H9 (cell line): ENCODE results near the gene CRB3. TPM values are rescaled to one million over a fixed set of nuclear protein-coding genes. Genes with fewer than 3 reads are reported as not detected.

Experiments
- DNase-seq: peaks from one replicate; pipeline ENCODE4 v3.0.0-alpha.2; 2017
- H2AFZ ChIP-seq: one replicate; pipeline ENCODE4 v1.6.1; 2013; ENCODE audit warnings: mild to moderate bottlenecking, low read length, control low read depth, moderate library complexity
- H2AK5ac ChIP-seq: 2 replicates; pipeline ENCODE4 v1.6.1; 2013; ENCODE audit warnings: low read length, control low read depth, mixed read lengths; ENCODE audit not compliant: insufficient read length
- H2BK120ac ChIP-seq: one replicate; pipeline ENCODE4 v1.6.1; 2013; ENCODE audit warnings: low read depth, mild to moderate bottlenecking, low read length, control low read depth, inconsistent platforms; ENCODE audit not compliant: poor library complexity, severe bottlenecking
- H2BK12ac ChIP-seq: 2 replicates; pipeline ENCODE4 v1.6.1; 2013; ENCODE audit warnings: low read length, control low read depth, mixed read lengths, low read depth; ENCODE audit not compliant: insufficient read length
- H2BK15ac ChIP-seq: 2 replicates; pipeline ENCODE4 v1.6.1; 2013; ENCODE audit warnings: low read depth, low read length, control low read depth
- H2BK20ac ChIP-seq: one replicate; pipeline ENCODE4 v1.6.1; 2013; ENCODE audit warnings: low read depth, mild to moderate bottlenecking, low read length, control low read depth, inconsistent platforms; ENCODE audit not compliant: poor library complexity, severe bottlenecking
- H2BK5ac ChIP-seq: 2 replicates; pipeline ENCODE4 v1.6.1; 2013; ENCODE audit warnings: low read length, control low read depth, mixed read lengths; ENCODE audit not compliant: insufficient read length
- H3K14ac ChIP-seq: 2 replicates; pipeline ENCODE4 v1.6.1; 2013; ENCODE audit warnings: low read length, control low read depth; ENCODE audit not compliant: insufficient read depth
- H3K18ac ChIP-seq: 2 replicates; pipeline ENCODE4 v1.6.1; 2013; ENCODE audit warnings: low read depth, mild to moderate bottlenecking, mixed read lengths, low read length, control low read depth; ENCODE audit not compliant: insufficient read length
- H3K23ac ChIP-seq: 2 replicates; pipeline ENCODE4 v1.6.1; 2013; ENCODE audit warnings: low read length, control low read depth, mixed read lengths, low read depth; ENCODE audit not compliant: insufficient read length
- H3K23me2 ChIP-seq: 2 replicates; pipeline ENCODE4 v1.6.1; 2013; ENCODE audit warnings: low read depth, mild to moderate bottlenecking, mixed read lengths, low read length, control low read depth; ENCODE audit not compliant: insufficient read length, poor library complexity, severe bottlenecking
- H3K27ac ChIP-seq: 2 replicates; pipeline ENCODE4 v1.5.1; 2013; ENCODE audit warnings: low read length, control low read depth, mixed read lengths, low read depth; ENCODE audit not compliant: insufficient read length
- H3K27me3 ChIP-seq: 2 replicates; pipeline ENCODE4 v1.6.1; 2013; ENCODE audit warnings: low read length, control low read depth, inconsistent platforms; ENCODE audit not compliant: insufficient read depth
- H3K4ac ChIP-seq: 2 replicates; pipeline ENCODE4 v1.6.1; 2013; ENCODE audit warnings: low read depth, mild to moderate bottlenecking, control low read depth, inconsistent platforms, low read length, moderate library complexity
- H3K4me1 ChIP-seq: 2 replicates; pipeline ENCODE4 v1.6.1; 2013; ENCODE audit warnings: low read length, control low read depth, inconsistent platforms; ENCODE audit not compliant: insufficient read depth
- H3K4me2 ChIP-seq: 2 replicates; pipeline ENCODE4 v1.6.1; 2013; ENCODE audit warnings: low read length, control low read depth, mixed read lengths; ENCODE audit not compliant: insufficient read length, insufficient read depth
- H3K56ac ChIP-seq: 2 replicates; pipeline ENCODE4 v1.6.1; 2013; ENCODE audit warnings: low read depth, mild to moderate bottlenecking, mixed read lengths, low read length, control low read depth; ENCODE audit not compliant: insufficient read length
- H3K79me1 ChIP-seq: 2 replicates; pipeline ENCODE4 v1.6.1; 2013; ENCODE audit warnings: low read depth, mild to moderate bottlenecking, moderate library complexity, low read length, control low read depth, inconsistent platforms; ENCODE audit not compliant: insufficient read depth, poor library complexity, severe bottlenecking
- H3K79me2 ChIP-seq: 2 replicates; pipeline ENCODE4 v1.6.1; 2013; ENCODE audit warnings: low read length, control low read depth, inconsistent platforms; ENCODE audit not compliant: insufficient read depth
- H3K9ac ChIP-seq: 2 replicates; pipeline ENCODE4 v1.6.1; 2013; ENCODE audit warnings: low read length, control low read depth, mixed read lengths; ENCODE audit not compliant: insufficient read length; ENCODE audit errors: extremely low read depth
- H3K9me3 ChIP-seq: one replicate; pipeline ENCODE4 v1.6.1; 2013; ENCODE audit warnings: low read depth, low read length, inconsistent platforms; ENCODE audit not compliant: control insufficient read depth
- H3T11ph ChIP-seq: one replicate; pipeline ENCODE4 v1.6.1; 2013; ENCODE audit warnings: mild to moderate bottlenecking, low read length, control low read depth, inconsistent platforms
- H4K20me1 ChIP-seq: one replicate; pipeline ENCODE4 v1.6.1; 2013; ENCODE audit not compliant: control insufficient read depth, insufficient read length, insufficient read depth
- H4K5ac ChIP-seq: 2 replicates; pipeline ENCODE4 v1.6.1; 2013; ENCODE audit warnings: low read depth, mild to moderate bottlenecking, mixed read lengths, low read length, control low read depth; ENCODE audit not compliant: insufficient read length
- H4K8ac ChIP-seq: replicated peaks from 2 replicates; pipeline ENCODE4 v1.6.1; 2013; ENCODE audit warnings: low read length, control low read depth, mixed read lengths, low read depth; ENCODE audit not compliant: insufficient read length
- H4K91ac ChIP-seq: 2 replicates; pipeline ENCODE4 v1.6.1; 2013; ENCODE audit warnings: low read depth, mild to moderate bottlenecking, moderate library complexity, mixed read lengths, low read length, control low read depth; ENCODE audit not compliant: insufficient read length
- H3K27ac Mint-ChIP-seq, 3 experiments: 2 replicates in 2 of 3; 3 replicates in 1 of 3; pipeline ENCODE4 v1.8.0; 2020 to 2021; ENCODE audit warnings: mixed read lengths in 3 of 3, mild to moderate bottlenecking in 1 of 3, moderate library complexity in 1 of 3
- H3K27me3 Mint-ChIP-seq: 2 replicates; pipeline ENCODE4 v1.8.0; 2021; ENCODE audit warnings: low read depth, mild to moderate bottlenecking, moderate library complexity, mixed read lengths
- H3K36me3 Mint-ChIP-seq, 3 experiments: 2 replicates in 2 of 3; 3 replicates in 1 of 3; pipeline ENCODE4 v1.8.0; 2020 to 2021; ENCODE audit warnings: low read depth in 3 of 3, mixed read lengths in 3 of 3; ENCODE audit not compliant: insufficient read depth in 1 of 3
- H3K4me1 Mint-ChIP-seq, 2 experiments: 2 replicates each; pipeline ENCODE4 v1.8.0; 2020; ENCODE audit warnings: mixed read lengths in 2 of 2
- H3K4me3 Mint-ChIP-seq, 2 experiments: 2 replicates in 1 of 2; 3 replicates in 1 of 2; pipeline ENCODE4 v1.8.0; 2020 to 2021; ENCODE audit warnings: mild to moderate bottlenecking in 2 of 2, mixed read lengths in 2 of 2, moderate library complexity in 1 of 2
- H3K9me3 Mint-ChIP-seq, 2 experiments: 2 replicates in 1 of 2; 3 replicates in 1 of 2; pipeline ENCODE4 v1.8.0; 2020; ENCODE audit warnings: mild to moderate bottlenecking in 2 of 2, mixed read lengths in 2 of 2, moderate library complexity in 1 of 2
- WGBS: extraction: QIAGEN DNeasy Blood & Tissue Kit; methylation state at CpG from one replicate; pipeline ENCODE4 v1.1.7; 2013; ENCODE audit warnings: missing lambda C conversion rate, low lambda C conversion rate, mixed read lengths; ENCODE audit not compliant: insufficient read length; ENCODE audit errors: extremely low coverage; 5-methylcytosine and 5-hydroxymethylcytosine counted together
- total RNA-seq: library from RNA; stranded (reverse); gene quantifications from 2 replicates; pipeline ENCODE4 v1.2.1, GENCODE V29; 2021
- TF ChIP-seq, protein P1 (sequence below): fragments of 200-600 bp; sonication (generic); conservative IDR thresholded peaks from 3 replicates; pipeline ENCODE4 v1.8.0; 2021; ENCODE audit warnings: antibody characterized with exemption, mild to moderate bottlenecking

The CRB3 gene
- total RNA-seq, 1 experiment from 2014 or later = 32.1 TPM

DNA sequence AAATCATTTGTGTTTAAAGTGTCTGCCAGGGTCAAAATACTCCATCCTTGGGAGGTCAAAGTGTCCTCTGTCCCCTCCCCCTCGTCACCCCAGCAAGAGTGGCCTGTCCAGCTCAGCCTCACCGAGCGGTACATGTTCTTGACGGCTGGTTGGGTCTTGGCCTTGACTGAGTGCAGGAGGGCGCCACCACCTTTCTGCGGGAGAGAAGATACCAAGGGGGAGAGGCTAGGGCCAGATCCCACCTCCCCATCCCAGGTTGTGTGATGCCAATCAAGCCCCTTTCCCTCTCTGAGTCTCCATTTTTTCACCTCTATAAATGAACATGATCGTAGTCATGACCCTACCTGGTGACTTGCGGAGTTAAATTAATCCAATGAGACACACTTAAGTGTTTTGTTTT lies 6.1 kb downstream of the CRB3 start:
- H3K4me1 ChIP-seq = no peaks in the 10 kb centered on the region
- no peak overlapping the region for H3K14ac ChIP-seq
- no peaks in the 10 kb centered on the region for H3K79me1 ChIP-seq
- H2BK20ac ChIP-seq = no peak overlapping the region
- H3K27me3 ChIP-seq = no peaks in the 10 kb centered on the region; the same call in 1 of the 2 replicates
- H4K5ac ChIP-seq = no peak overlapping the region
- no CpG with 5 or more reads among the region's 8 CpGs for whole genome bisulfite sequencing
- H2AK5ac ChIP-seq = no peak overlapping the region
- no peaks in the 10 kb centered on the region for H3K79me2 ChIP-seq
- no peak overlapping the region for H2BK12ac ChIP-seq
- H3K9me3 ChIP-seq = no peaks in the 10 kb centered on the region
- H3K23ac ChIP-seq = no peak overlapping the region
- Mint-ChIP-seq H3K36me3 (peaks cover 0 to 30% (median 20%) of the 10 kb centered on the region in 3 experiments; a peak in 6 of 7 replicates), H3K27ac (0 out of 7 replicates have a peak overlapping the region, but pooled peaks of 1 of the 3 experiments have one; percentile 53), H3K9me3 (no peaks in the 10 kb centered on the region), H3K4me3 (peak overlapping the region in 1 of 2 experiments; percentile 3; a peak in 1 of 5 replicates), H3K4me1 (peaks cover 11 to 29% of the 10 kb centered on the region in 2 experiments), H3K27me3 (peaks cover 13% of the 10 kb centered on the region)
- peak; percentile 43 for DNase-seq
- H2BK120ac ChIP-seq = no peak overlapping the region
- no peak overlapping the region for H2BK15ac ChIP-seq
- H3K56ac ChIP-seq = no peak overlapping the region
- TF ChIP-seq, protein P1, sequence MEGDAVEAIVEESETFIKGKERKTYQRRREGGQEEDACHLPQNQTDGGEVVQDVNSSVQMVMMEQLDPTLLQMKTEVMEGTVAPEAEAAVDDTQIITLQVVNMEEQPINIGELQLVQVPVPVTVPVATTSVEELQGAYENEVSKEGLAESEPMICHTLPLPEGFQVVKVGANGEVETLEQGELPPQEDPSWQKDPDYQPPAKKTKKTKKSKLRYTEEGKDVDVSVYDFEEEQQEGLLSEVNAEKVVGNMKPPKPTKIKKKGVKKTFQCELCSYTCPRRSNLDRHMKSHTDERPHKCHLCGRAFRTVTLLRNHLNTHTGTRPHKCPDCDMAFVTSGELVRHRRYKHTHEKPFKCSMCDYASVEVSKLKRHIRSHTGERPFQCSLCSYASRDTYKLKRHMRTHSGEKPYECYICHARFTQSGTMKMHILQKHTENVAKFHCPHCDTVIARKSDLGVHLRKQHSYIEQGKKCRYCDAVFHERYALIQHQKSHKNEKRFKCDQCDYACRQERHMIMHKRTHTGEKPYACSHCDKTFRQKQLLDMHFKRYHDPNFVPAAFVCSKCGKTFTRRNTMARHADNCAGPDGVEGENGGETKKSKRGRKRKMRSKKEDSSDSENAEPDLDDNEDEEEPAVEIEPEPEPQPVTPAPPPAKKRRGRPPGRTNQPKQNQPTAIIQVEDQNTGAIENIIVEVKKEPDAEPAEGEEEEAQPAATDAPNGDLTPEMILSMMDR = no peak
- H3K4me2 ChIP-seq = no peak overlapping the region
- H3K4ac ChIP-seq = no peak overlapping the region
- no peaks in the 10 kb centered on the region for H4K20me1 ChIP-seq
- no peak overlapping the region for H2AFZ ChIP-seq
- no peak overlapping the region for H3T11ph ChIP-seq
- no peak overlapping the region for H2BK5ac ChIP-seq
- H3K27ac ChIP-seq = no peak overlapping the region
- H3K9ac ChIP-seq = no peak overlapping the region
- no peak overlapping the region for H4K91ac ChIP-seq
- no peak overlapping the region for H3K18ac ChIP-seq
- peaks cover 1% of the 10 kb centered on the region for H3K23me2 ChIP-seq
- H4K8ac ChIP-seq = no peak overlapping the region
